IPS DF 6.9 (cell line): ENCODE results near the gene TP53I3.

Source experiments
- DNase-seq: peaks from one replicate; pipeline ENCODE4 v3.0.0-alpha.2; 2013; ENCODE audit warnings: low read depth, low spot score
- H3K27ac ChIP-seq: one replicate; pipeline ENCODE4 v1.5.1; 2013; ENCODE audit warnings: low read length, control low read depth
- H3K27me3 ChIP-seq: 2 replicates; pipeline ENCODE4 v1.6.1; 2013; ENCODE audit warnings: mild to moderate bottlenecking, low read length; ENCODE audit not compliant: control insufficient read depth, insufficient read depth
- H3K36me3 ChIP-seq: 2 replicates; pipeline ENCODE4 v1.6.1; 2013; ENCODE audit warnings: low read length; ENCODE audit not compliant: control insufficient read depth, insufficient read depth
- H3K4me1 ChIP-seq: 2 replicates; pipeline ENCODE4 v1.6.1; 2013; ENCODE audit warnings: low read length; ENCODE audit not compliant: control insufficient read depth, insufficient read depth
- H3K4me3 ChIP-seq: 2 replicates; pipeline ENCODE4 v1.5.1; 2013; ENCODE audit warnings: mild to moderate bottlenecking, low read length
- H3K9me3 ChIP-seq: 2 replicates; pipeline ENCODE4 v1.6.1; 2013; ENCODE audit warnings: low read length, inconsistent platforms; ENCODE audit not compliant: control insufficient read depth, insufficient read depth
- WGBS: extraction: QIAGEN DNeasy Blood & Tissue Kit; methylation state at CpG from one replicate; pipeline ENCODE4 v1.1.7; 2013; ENCODE audit warnings: mixed read lengths, missing lambda C conversion rate; ENCODE audit not compliant: insufficient read length, insufficient coverage; 5-methylcytosine and 5-hydroxymethylcytosine counted together

The TP53I3 gene

DNA sequence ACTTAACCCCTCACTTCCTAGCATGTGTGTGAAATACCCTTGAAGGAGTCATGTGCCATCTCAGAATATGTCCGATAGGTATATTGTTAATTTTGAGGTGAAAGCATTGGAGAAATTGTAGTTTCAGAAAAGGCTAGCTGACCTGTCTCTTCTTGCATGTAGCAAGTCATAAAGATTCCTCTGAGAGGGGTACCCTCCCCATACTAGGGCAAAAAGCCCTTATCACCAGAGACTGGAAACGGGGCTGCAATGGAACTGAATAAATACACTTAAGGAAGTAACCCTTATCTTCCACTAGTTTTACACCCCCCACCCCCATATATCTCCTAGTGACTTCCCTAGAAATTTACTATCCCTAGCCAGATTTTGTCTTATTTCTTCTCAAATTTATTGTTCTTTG lies 6.8 kb downstream of the TP53I3 start:
- DNase-seq: no peak
- H3K27ac ChIP-seq: no peak overlapping the region
- peaks cover 3% of the 10 kb centered on the region; the same call in 1 of the 2 replicates for H3K36me3 ChIP-seq
- no CpG with 5 or more reads among the region's 2 CpGs for WGBS
- no peaks in the 10 kb centered on the region for H3K27me3 ChIP-seq
- no peaks in the 10 kb centered on the region for H3K9me3 ChIP-seq
- H3K4me1 ChIP-seq: no peaks in the 10 kb centered on the region
- no peak overlapping the region; the same call in 1 of the 2 replicates for H3K4me3 ChIP-seq

DNA sequence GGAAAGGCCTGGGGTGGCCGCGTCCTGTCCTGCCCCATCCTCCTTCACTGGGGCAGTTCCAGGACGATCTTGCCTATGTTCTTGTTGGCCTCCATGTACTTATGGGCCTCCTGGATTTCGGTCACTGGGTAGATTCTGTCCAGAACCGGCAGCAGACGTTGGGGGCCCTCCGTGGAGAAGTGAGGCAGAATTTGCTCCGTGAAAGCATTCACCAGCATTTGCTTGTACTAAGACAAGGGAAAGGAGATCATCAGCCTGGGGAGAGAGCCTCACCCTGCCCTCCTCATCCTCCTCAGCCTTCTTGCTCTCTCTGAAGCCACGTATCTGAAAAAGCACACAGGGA lies 7.1 kb downstream of the TP53I3 start:
- no CpG with 5 or more reads among the region's 9 CpGs for WGBS
- DNase-seq: no peak
- H3K36me3 ChIP-seq: no peaks in the 10 kb centered on the region; the same call in 1 of the 2 replicates

DNA sequence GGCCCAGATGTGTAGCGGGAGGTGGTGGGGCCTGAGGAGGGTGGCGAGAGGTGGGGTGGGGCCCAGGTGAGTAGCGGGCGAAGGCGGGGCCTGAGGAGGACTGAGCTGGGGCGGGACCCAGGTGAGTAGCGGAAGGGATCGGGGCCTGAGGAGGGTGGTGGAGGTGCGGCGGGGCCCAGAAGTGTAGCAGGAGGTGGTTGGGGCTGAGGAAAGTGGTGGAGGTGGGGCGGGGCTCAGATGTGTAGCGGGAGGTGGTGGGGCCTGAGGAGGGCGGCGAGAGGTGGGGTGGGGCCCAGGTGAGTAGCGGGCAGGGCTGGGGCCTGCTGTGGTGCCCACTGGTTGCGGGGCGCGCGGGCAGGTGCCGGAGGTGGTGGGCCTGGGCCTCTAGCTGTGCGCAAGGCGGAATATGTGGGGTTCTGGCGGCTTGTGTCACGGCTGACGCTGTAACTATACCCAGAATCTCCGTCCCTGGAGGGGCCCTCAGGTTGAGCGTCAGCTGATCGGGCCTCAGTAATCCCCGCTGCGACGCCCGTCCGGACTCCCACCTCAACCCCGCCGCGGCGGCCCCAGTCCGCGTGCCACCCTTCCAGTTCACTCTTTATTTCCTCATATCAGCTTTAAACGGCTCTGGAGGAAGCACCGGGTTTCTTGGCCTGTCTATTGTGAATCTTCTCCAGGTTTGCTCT lies 7.6 kb downstream of the TP53I3 start:
- Histone ChIP-seq H3K4me1 (no peaks in the 10 kb centered on the region), H3K27me3 (no peaks in the 10 kb centered on the region), H3K4me3 (peak overlapping the region; percentile 83; the same call in 1 of the 2 replicates), H3K9me3 (no peaks in the 10 kb centered on the region), H3K27ac (no peak overlapping the region), H3K36me3 (no peaks in the 10 kb centered on the region; the same call in 1 of the 2 replicates)
- no peak for DNase-seq
- no CpG with 5 or more reads among the region's 41 CpGs for WGBS

More for the DNA sequence above, 7.1 kb downstream of the TP53I3 start:
- Histone ChIP-seq H3K27me3 (no peaks in the 10 kb centered on the region), H3K4me3 (peak overlapping the region; percentile 83; the same call in 1 of the 2 replicates), H3K4me1 (no peaks in the 10 kb centered on the region), H3K9me3 (no peaks in the 10 kb centered on the region), H3K27ac (no peak overlapping the region)

DNA sequence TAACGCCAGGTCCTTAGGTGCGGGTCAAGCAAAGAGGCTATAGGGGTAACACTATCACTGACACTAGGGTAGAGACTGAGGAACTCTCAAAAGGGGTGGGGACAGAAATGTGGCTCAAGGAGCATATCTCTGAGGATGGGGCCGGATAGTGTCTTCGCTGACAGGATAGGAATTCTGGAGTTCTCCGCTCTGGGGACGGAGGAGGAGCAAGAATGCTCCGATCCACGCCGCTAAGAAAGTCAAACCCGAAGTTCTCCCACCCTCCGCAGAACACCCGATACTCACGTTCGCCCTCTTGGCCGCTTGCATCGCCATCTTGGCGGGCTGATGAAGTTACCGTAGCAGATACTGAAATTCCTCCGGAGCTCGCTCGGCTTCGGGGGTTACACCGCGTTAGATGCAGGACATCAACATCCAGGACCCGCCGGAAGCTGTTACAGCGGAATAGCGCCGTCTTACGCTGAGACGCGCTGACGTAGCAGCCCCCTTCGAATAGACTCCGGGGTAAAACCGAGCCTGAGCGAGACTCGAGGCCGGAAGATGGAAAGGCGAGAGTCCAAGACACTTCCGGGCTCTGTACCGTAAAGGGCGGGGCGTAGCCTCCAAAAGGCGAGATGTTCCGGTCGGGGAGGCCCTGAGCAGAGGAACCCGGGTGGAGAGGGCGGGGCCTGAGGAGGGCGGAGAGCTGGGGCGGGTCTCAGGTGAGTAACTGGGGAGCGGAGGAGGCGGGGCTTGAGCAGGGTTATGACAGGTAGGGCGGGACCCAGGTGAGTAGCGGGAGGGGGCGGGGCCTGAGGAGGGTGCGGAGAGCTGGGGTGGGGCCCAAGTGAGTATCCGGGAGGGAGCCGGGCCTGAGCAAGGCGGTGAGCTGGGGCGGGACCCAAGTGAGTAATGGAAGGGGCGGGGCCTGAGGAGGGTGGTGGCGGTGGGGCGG lies 8.5 kb downstream of the TP53I3 start, which contains the start of gene SF3B6:
TSS of gene SF3B6 (minus strand) at position 412 of the 934 bp plus-strand sequence. CDS start at position 315, 97 bp downstream.
- Histone ChIP-seq H3K36me3 (peaks cover 2% of the 10 kb centered on the region; the same call in 1 of the 2 replicates), H3K27me3 (no peaks in the 10 kb centered on the region), H3K4me1 (no peaks in the 10 kb centered on the region), H3K27ac (no peak within 1 kb of the TSS), H3K9me3 (no peaks in the 10 kb centered on the region), H3K4me3 (peak within 1 kb of the TSS; percentile 83)
- peak; percentile 99 for DNase-seq
- no CpG with 5 or more reads among the region's 64 CpGs for WGBS

DNA sequence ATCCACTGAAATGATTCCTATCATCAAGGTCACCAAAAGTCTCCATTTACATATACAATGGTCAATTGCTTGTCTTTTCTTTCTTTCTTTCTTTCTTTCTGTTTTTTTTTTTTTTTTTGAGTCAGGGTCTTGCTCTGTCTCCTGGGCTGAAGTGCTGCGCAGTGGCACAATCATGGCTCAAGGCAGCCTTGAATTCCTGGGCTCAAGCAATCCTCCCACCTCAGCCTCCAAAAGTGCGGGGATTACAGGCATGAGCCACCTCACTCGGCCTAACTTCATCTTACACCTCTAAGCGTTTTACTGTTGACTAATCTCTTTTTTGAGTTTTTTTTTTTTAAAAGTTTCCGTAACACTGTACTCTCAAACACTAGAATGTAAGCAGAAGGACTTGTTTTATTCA lies 9.4 kb downstream of the TP53I3 start:
- Histone ChIP-seq H3K27ac (no peak overlapping the region), H3K4me1 (no peaks in the 10 kb centered on the region), H3K9me3 (no peaks in the 10 kb centered on the region), H3K4me3 (peak overlapping the region; percentile 78; the same call in 1 of the 2 replicates), H3K36me3 (peaks cover 2% of the 10 kb centered on the region; the same call in 1 of the 2 replicates), H3K27me3 (no peaks in the 10 kb centered on the region)
- no CpG with 5 or more reads among the region's 5 CpGs for WGBS
- DNase-seq: no peak

DNA sequence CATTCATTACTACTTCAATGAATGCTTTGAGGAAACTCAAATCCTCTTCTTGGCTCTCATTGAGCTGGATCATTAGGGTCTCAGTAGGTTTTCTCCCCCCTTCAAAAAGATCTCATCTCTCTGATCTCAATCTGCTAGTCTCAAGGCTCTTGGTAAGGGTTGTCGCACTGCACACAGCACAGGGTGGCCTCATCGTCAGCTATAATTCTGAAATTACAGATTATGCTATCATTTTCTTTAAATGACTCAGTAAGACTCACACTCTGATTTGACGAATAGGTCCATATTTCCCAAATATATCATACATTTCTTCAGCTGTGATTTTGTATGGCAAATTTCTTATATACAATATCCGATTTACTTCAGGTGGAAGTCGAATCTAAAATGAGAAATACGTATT lies 10.8 kb downstream of the TP53I3 start:
- no peaks in the 10 kb centered on the region for H3K9me3 ChIP-seq
- WGBS: no CpG with 5 or more reads among the region's 6 CpGs
- H3K4me3 ChIP-seq: no peak overlapping the region
- no peaks in the 10 kb centered on the region for H3K4me1 ChIP-seq
- H3K36me3 ChIP-seq: peaks cover 2% of the 10 kb centered on the region; the same call in 1 of the 2 replicates
- DNase-seq: no peak
- no peak overlapping the region for H3K27ac ChIP-seq
- no peaks in the 10 kb centered on the region for H3K27me3 ChIP-seq

DNA sequence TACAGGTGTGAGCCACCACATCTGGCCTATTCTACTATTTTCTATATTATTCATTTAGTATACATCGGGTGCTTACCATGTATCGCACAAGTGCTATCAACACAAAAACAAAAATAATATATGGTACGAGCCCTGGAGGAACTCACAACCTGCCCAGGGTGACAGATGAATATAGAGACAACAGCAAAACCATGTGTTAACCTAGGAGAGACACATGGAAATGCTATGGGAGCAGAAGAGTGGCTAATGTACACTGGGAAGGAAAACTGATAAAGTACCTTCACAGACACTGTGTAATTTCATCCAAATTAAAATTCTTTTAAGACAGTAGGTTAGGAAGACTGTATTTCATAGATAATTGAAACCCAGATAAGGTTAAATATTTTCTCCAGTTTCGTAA lies 12.4 kb downstream of the TP53I3 start:
- H3K27ac ChIP-seq: no peak overlapping the region
- no peaks in the 10 kb centered on the region for H3K4me1 ChIP-seq
- no peak overlapping the region for H3K4me3 ChIP-seq
- H3K27me3 ChIP-seq: no peaks in the 10 kb centered on the region
- DNase-seq: no peak
- no peaks in the 10 kb centered on the region for H3K9me3 ChIP-seq
- WGBS: no CpG with 5 or more reads among the region's 4 CpGs
- peaks cover 2% of the 10 kb centered on the region; the same call in 1 of the 2 replicates for H3K36me3 ChIP-seq

DNA sequence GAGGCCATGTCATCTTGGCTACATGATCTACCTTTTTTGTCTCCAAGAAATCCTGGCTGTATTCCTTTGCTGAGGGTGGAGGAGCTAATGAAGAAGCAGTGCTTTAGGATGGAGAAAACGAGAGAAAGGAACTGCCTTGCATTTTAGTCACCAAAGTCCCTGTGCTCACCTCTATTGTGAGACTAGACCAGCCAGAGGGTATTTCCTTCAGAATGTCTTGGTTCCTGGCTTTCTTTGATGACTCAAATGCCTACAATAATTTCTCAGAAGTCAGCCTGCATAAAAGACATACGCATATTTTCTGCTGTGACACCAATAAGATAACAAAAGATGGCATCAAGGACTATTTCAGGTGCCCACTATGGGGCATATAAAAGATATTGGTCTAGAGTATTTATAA lies 19.3 kb downstream of the TP53I3 start:
- H3K36me3 ChIP-seq: peaks cover 5% of the 10 kb centered on the region; the same call in 1 of the 2 replicates

DNA sequence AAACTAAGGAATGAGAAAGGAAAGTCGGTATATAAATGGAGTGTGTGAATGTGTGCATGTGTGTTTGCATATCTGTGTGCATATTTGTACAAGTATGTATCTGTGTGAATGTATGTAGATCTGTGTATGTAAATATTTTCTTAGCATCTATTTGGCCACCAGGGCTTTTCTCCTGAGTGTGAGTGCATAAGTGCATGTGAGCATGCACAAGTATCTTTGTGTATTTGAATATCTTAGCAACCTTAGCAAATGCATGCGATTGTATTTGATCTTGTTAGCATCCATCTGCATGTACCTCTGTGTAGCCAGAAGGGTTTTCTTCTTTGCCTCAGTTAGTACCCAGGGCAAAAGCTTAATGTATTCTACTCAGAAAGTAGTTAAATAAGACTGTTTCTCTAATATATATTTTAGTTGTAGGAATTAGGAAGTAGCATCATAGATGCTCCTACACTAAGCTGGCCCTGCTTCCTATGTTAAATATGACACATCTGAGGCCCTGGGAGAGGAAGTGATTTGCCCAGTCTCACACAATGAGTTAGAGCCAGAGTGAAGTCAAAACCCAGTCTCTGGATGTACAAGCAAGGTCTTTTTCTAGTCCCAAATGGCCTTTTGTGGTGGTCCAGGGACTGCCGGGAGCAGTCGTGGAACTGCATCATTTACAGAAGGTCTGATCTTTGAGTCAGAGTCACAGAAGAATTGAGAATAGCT lies 25.9 kb downstream of the TP53I3 start:
- Histone ChIP-seq H3K27ac (no peak overlapping the region), H3K27me3 (no peaks in the 10 kb centered on the region), H3K4me3 (no peak overlapping the region), H3K9me3 (no peaks in the 10 kb centered on the region), H3K4me1 (no peaks in the 10 kb centered on the region), H3K36me3 (peaks cover 8% of the 10 kb centered on the region; the same call in 1 of the 2 replicates)
- no CpG with 5 or more reads among the region's 4 CpGs for WGBS
- DNase-seq: no peak

More for the DNA sequence above, 19.3 kb downstream of the TP53I3 start:
- Histone ChIP-seq H3K27me3 (no peaks in the 10 kb centered on the region), H3K27ac (no peak overlapping the region), H3K9me3 (no peaks in the 10 kb centered on the region), H3K4me1 (no peaks in the 10 kb centered on the region), H3K4me3 (no peak overlapping the region)
- DNase-seq: no peak
- WGBS: no CpG with 5 or more reads among the region's 2 CpGs

DNA sequence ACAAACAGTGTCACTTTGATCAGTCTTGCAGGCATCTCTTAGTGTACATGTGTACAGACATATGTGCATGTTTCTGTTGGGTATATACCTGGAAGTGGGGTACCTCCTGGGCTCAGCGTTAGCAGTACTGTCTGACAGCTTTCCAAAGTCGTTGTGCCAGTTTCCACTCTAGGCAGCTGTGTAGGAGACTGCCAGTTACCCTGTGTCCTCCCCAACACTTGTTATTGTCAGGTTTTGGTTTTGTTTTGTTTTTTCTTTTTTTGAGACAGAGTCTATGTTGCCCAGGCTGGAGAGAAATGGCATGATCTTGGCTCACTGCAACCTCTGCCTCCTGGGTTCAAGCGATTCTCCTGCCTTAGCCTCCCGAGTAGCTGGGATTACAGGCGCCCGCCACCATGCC lies 28.9 kb downstream of the TP53I3 start:
- H3K27ac ChIP-seq: no peak overlapping the region
- H3K27me3 ChIP-seq: no peaks in the 10 kb centered on the region
- no peak overlapping the region for H3K4me3 ChIP-seq
- H3K36me3 ChIP-seq: peaks cover 3% of the 10 kb centered on the region; the same call in 1 of the 2 replicates
- DNase-seq: no peak
- no CpG with 5 or more reads among the region's 6 CpGs for WGBS
- no peaks in the 10 kb centered on the region for H3K9me3 ChIP-seq
- H3K4me1 ChIP-seq: no peaks in the 10 kb centered on the region
